Upper lobe of left lung (tissue), 4 donors: ENCODE measurements around the gene ZNF556.

Experiments used
- EP300 ChIP-seq, 4 donors: sonication (generic); formaldehyde crosslinking; IDR thresholded peaks; one replicate each; pipeline ENCODE4 v1.5.1; 2017; ENCODE audit warnings: antibody characterized with exemption in 4 of 4, control low read depth in 2 of 4
- POLR2A ChIP-seq, 4 donors: fragments of 450-650 bp; IDR thresholded peaks; one replicate each; pipeline ENCODE4 v1.5.1; 2016 to 2017; ENCODE audit warnings: antibody characterized with exemption in 4 of 4, mild to moderate bottlenecking in 2 of 4
- POLR2AphosphoS5 ChIP-seq, 2 donors: sonication (generic); formaldehyde crosslinking; IDR thresholded peaks; one replicate each; pipeline ENCODE4 v1.5.1; 2017; ENCODE audit warnings: antibody characterized with exemption in 2 of 2
- TF ChIP-seq, protein P1 (sequence below), 6 experiments: fragments of 450-650 bp in 4 of 6; fragments of 200-600 bp in 2 of 6; sonication (generic) in 2 of 6; IDR thresholded peaks; one replicate each; pipeline ENCODE4 v1.5.1; 2016 to 2019; ENCODE audit warnings: antibody characterized with exemption in 6 of 6

DNA sequence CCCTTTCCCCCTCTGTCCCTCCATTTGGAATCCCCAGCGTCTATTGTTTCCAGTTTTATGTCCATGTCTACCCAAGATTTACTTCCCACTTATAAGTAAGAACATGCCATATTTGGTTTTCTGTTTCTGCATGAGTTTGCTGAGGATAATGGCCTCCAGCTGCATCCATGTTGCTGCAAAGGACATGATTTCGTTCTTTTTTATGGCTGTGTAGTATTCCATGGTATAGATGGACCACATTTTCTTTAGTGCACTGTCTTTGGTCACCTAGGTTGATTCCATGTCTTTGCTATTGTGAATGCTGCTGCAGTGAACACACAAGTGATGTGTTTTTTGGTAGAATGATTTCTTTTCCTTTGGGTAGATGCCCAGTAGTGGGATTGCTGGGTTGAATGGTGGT is 22.0 kb upstream of the ZNF556 start:
- no peak for TF ChIP-seq POLR2AphosphoS5 (IDR thresholded peaks at IDR 0.05)
- TF ChIP-seq POLR2A (IDR thresholded peaks at IDR 0.05), result no peak
- TF ChIP-seq, protein P1, sequence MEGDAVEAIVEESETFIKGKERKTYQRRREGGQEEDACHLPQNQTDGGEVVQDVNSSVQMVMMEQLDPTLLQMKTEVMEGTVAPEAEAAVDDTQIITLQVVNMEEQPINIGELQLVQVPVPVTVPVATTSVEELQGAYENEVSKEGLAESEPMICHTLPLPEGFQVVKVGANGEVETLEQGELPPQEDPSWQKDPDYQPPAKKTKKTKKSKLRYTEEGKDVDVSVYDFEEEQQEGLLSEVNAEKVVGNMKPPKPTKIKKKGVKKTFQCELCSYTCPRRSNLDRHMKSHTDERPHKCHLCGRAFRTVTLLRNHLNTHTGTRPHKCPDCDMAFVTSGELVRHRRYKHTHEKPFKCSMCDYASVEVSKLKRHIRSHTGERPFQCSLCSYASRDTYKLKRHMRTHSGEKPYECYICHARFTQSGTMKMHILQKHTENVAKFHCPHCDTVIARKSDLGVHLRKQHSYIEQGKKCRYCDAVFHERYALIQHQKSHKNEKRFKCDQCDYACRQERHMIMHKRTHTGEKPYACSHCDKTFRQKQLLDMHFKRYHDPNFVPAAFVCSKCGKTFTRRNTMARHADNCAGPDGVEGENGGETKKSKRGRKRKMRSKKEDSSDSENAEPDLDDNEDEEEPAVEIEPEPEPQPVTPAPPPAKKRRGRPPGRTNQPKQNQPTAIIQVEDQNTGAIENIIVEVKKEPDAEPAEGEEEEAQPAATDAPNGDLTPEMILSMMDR (IDR thresholded peaks at IDR 0.05), result no peak
- TF ChIP-seq EP300 (IDR thresholded peaks at IDR 0.05), result no peak
